ENCODE data around the gene BMAL1.

DNA sequence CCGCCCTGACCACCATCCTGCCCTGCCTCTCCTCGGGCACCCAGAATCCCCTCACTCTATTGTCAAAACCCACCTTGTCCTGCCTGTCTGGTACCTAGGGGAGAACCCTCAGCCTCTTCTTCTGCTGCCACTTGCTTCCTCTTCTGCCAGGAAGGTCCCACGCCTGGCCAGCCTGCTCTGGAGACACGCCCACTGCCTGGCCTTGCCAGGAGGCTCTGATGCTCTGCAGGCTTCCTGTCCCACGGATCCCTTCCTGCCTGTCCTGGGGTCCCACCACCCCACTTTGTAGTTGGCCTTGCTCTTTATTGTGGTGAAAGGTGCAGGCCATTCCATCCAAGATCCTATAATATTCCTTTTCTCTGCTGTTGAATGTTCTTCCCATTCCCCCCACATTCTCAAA, 63.4 kb downstream of the BMAL1 start:
- TF ChIP-seq BHLHE40 (IDR thresholded peaks at IDR 0.05; ENCODE audit: low read depth, low read length) = no peak
- TF ChIP-seq, protein P1, sequence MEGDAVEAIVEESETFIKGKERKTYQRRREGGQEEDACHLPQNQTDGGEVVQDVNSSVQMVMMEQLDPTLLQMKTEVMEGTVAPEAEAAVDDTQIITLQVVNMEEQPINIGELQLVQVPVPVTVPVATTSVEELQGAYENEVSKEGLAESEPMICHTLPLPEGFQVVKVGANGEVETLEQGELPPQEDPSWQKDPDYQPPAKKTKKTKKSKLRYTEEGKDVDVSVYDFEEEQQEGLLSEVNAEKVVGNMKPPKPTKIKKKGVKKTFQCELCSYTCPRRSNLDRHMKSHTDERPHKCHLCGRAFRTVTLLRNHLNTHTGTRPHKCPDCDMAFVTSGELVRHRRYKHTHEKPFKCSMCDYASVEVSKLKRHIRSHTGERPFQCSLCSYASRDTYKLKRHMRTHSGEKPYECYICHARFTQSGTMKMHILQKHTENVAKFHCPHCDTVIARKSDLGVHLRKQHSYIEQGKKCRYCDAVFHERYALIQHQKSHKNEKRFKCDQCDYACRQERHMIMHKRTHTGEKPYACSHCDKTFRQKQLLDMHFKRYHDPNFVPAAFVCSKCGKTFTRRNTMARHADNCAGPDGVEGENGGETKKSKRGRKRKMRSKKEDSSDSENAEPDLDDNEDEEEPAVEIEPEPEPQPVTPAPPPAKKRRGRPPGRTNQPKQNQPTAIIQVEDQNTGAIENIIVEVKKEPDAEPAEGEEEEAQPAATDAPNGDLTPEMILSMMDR (conservative IDR thresholded peaks at IDR 0.05; ENCODE audit: low read depth, low read length) = no peak
- no peak for TF ChIP-seq POLR2A (IDR thresholded peaks at IDR 0.05; ENCODE audit: low read depth, low read length)
- TF ChIP-seq, protein P2, sequence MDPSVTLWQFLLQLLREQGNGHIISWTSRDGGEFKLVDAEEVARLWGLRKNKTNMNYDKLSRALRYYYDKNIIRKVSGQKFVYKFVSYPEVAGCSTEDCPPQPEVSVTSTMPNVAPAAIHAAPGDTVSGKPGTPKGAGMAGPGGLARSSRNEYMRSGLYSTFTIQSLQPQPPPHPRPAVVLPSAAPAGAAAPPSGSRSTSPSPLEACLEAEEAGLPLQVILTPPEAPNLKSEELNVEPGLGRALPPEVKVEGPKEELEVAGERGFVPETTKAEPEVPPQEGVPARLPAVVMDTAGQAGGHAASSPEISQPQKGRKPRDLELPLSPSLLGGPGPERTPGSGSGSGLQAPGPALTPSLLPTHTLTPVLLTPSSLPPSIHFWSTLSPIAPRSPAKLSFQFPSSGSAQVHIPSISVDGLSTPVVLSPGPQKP (IDR thresholded peaks at IDR 0.05; ENCODE audit: borderline replicate concordance, low read depth, low read length) = no peak
- no peak for TF ChIP-seq MAFK (IDR thresholded peaks at IDR 0.05; ENCODE audit: low read depth, low read length)

All from IMR-90 (cell line).